ENCODE data around the gene ANKS1A. TPM values are rescaled to one million over a fixed set of nuclear protein-coding genes. Genes with fewer than 3 reads are reported as not detected.

ANKS1A gene
- total RNA-seq, 1 donor from 2014 or later = 76.9 TPM

DNA sequence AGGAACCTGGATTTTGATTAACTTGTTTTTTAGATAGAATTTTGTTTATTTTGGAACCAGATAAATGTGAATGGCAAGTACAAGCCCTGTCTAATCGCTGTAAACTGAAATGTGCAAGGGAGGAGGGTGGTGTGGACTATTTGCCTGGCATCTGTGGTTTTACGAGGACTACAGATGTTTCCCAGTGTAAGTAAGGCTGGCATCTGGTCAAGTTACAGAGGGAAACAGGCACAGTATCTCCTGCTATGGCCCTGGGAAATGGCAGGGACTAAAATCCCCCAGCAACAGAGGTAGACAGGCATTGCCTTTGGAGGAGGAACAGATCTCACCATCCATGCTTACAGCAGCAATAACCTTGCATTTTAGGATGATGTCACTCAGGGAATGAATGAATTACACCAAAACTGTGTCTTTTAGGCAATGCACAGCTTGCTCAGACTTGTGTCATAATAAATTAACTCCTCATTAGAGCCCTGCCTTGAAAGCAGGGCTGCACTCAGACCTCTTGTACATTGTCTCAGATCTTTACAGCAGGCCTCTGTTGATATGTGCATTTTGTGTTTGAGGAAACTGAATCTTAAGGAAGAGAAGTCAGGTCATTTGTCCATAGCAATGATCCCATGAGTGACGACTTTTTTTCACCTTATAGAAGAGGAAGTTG is 155.8 kb downstream of the ANKS1A start:
- peaks cover 9% of the 10 kb centered on the region for H3K9me3 Mint-ChIP-seq (ENCODE audit: unreplicated experiment)
- no peak for DNase-seq
- H3K4me1 Mint-ChIP-seq (ENCODE audit: low read depth, unreplicated experiment) = peaks cover 75% of the 10 kb centered on the region
- H3K27ac Mint-ChIP-seq (ENCODE audit: unreplicated experiment) = peak overlapping the region; percentile 94
- peaks cover 7% of the 10 kb centered on the region for H3K27me3 Mint-ChIP-seq (ENCODE audit: unreplicated experiment)
- no peak overlapping the region for H3K4me3 Mint-ChIP-seq (ENCODE audit: unreplicated experiment)
- TF ChIP-seq, protein P1, sequence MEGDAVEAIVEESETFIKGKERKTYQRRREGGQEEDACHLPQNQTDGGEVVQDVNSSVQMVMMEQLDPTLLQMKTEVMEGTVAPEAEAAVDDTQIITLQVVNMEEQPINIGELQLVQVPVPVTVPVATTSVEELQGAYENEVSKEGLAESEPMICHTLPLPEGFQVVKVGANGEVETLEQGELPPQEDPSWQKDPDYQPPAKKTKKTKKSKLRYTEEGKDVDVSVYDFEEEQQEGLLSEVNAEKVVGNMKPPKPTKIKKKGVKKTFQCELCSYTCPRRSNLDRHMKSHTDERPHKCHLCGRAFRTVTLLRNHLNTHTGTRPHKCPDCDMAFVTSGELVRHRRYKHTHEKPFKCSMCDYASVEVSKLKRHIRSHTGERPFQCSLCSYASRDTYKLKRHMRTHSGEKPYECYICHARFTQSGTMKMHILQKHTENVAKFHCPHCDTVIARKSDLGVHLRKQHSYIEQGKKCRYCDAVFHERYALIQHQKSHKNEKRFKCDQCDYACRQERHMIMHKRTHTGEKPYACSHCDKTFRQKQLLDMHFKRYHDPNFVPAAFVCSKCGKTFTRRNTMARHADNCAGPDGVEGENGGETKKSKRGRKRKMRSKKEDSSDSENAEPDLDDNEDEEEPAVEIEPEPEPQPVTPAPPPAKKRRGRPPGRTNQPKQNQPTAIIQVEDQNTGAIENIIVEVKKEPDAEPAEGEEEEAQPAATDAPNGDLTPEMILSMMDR (IDR thresholded peaks at IDR 0.05; ENCODE audit: partially characterized antibody, unreplicated experiment) = no peak
- H3K36me3 Mint-ChIP-seq (ENCODE audit: unreplicated experiment) = no peaks in the 10 kb centered on the region

DNA sequence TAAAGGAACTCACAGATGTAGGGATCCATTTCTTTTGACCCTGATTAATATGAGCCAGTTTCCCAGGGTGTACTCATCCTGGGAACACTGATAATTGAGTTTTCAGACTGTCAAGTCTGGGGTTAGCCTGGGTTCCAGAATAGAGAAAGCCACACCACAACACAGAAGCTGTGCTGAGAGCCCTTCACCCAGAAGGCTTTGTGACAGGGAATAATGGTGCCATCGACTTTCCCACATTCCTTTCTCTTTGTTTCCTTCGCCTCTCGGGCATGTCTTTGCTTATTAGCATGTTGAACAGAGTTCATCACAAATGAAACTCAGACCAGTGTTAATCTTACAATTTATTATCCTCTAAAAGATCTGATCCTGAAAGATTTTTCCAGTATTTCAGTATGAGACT is 157.0 kb downstream of the ANKS1A start:
- peak overlapping the region; percentile 16 for H3K4me3 Mint-ChIP-seq (ENCODE audit: unreplicated experiment)
- peaks cover 7% of the 10 kb centered on the region for H3K27me3 Mint-ChIP-seq (ENCODE audit: unreplicated experiment)
- TF ChIP-seq, protein P1 (IDR thresholded peaks at IDR 0.05; ENCODE audit: partially characterized antibody, unreplicated experiment) = no peak
- peaks cover 65% of the 10 kb centered on the region for H3K4me1 Mint-ChIP-seq (ENCODE audit: low read depth, unreplicated experiment)
- DNase-seq = no peak
- H3K27ac Mint-ChIP-seq (ENCODE audit: unreplicated experiment) = no peak overlapping the region
- H3K36me3 Mint-ChIP-seq (ENCODE audit: unreplicated experiment) = no peaks in the 10 kb centered on the region
- peaks cover 7% of the 10 kb centered on the region for H3K9me3 Mint-ChIP-seq (ENCODE audit: unreplicated experiment)

DNA sequence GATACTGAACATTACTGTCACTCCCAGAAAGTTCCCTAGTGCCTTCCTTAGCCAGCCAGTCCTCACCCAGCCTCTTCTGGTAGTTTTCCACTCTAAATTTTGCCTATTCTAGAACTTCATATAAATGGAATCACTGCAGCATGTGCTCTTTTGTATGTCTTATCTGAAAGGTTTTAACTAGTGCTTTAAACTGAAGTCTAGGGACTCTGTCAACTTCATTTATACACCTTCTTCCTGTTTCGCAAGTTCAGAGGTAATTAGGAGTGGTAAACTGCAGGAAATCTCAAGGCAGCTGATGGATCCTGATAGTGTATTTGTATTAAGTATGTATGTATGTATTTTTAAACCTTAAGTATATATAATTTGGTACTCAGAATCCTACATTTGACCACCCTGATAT is 157.8 kb downstream of the ANKS1A start:
- no peaks in the 10 kb centered on the region for H3K36me3 Mint-ChIP-seq (ENCODE audit: unreplicated experiment)
- H3K27ac Mint-ChIP-seq (ENCODE audit: unreplicated experiment) = no peak overlapping the region
- no peak overlapping the region for H3K4me3 Mint-ChIP-seq (ENCODE audit: unreplicated experiment)
- H3K27me3 Mint-ChIP-seq (ENCODE audit: unreplicated experiment) = peaks cover 7% of the 10 kb centered on the region
- H3K9me3 Mint-ChIP-seq (ENCODE audit: unreplicated experiment) = peaks cover 12% of the 10 kb centered on the region
- TF ChIP-seq, protein P1 (IDR thresholded peaks at IDR 0.05; ENCODE audit: partially characterized antibody, unreplicated experiment) = no peak
- H3K4me1 Mint-ChIP-seq (ENCODE audit: low read depth, unreplicated experiment) = peaks cover 61% of the 10 kb centered on the region
- no peak for DNase-seq

DNA sequence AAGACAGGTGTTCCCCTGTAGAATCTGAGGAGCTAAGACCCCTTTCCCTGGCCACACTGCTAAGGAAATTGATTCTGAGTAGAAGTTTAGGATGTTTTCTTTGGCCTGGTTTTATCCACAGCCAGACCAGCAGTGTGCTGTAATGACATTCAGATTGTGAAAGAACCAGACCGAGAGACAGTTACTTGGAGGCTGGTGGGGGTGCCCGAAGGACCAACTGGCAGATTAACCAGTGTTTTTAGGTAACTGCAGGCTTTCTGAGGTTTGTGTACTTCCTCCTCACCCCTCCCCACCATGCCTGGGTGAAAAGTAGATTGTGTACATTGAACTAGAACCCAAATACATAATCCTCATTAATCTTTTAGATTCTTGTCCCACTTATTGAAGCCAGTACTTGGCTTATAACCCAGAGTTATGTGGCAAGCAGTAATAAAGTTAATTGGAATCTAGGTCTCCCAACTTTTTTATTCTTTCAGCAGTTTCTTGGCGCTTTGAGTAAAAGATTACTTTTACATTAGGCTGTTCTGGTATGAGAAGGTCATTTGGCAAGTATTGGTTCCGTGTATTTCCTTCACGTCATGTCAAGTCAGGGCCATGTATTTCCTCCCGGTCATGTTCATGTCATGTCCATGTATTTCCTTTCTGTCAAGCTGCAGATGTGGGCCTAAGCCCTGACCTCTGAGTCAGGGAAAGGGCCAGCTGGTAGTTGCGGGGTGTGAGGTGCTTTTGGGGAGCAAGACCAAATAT is 158.4 kb downstream of the ANKS1A start:
- no peak overlapping the region for H3K4me3 Mint-ChIP-seq (ENCODE audit: unreplicated experiment)

More for the DNA sequence above, 158.4 kb downstream of the ANKS1A start:
- Mint-ChIP-seq H3K9me3 (ENCODE audit: unreplicated experiment) (peaks cover 12% of the 10 kb centered on the region), H3K27ac (ENCODE audit: unreplicated experiment) (no peak overlapping the region), H3K36me3 (ENCODE audit: unreplicated experiment) (no peaks in the 10 kb centered on the region), H3K27me3 (ENCODE audit: unreplicated experiment) (peaks cover 7% of the 10 kb centered on the region), H3K4me1 (ENCODE audit: low read depth, unreplicated experiment) (peaks cover 56% of the 10 kb centered on the region)
- no peak for DNase-seq
- TF ChIP-seq, protein P1 (IDR thresholded peaks at IDR 0.05; ENCODE audit: partially characterized antibody, unreplicated experiment) = no peak
